AG09319 (cell line): ENCODE measurements around the gene ITPKA.

Experiments
- DNase-seq: peaks from one replicate; pipeline ENCODE4 v3.0.0-alpha.2; 2010; ENCODE audit warnings: low read depth; ENCODE audit errors: extremely low read depth
- CTCF ChIP-seq: IDR thresholded peaks from 2 replicates; pipeline ENCODE4 v1.5.1; 2011; ENCODE audit warnings: low read depth, mild to moderate bottlenecking, inconsistent platforms, low read length, moderate library complexity

ITPKA gene

GRCh38 chr15:41483519-41483918, 10.2 kb upstream of the ITPKA start:
- TF ChIP-seq CTCF = no peak
- no peak for DNase-seq

- DNase-seq = no peak
- TF ChIP-seq CTCF = no peak
Observed at GRCh38 chr15:41484937-41485625, 8.6 kb upstream of the ITPKA start.

GRCh38 chr15:41486286-41486685, 7.4 kb upstream of the ITPKA start:
- DNase-seq = no peak
- TF ChIP-seq CTCF = no peak

GRCh38 chr15:41487381-41487780, 6.3 kb upstream of the ITPKA start:
- no peak for DNase-seq
- TF ChIP-seq CTCF = no peak

GRCh38 chr15:41487802-41488201, 5.9 kb upstream of the ITPKA start:
- DNase-seq = no peak

GRCh38 chr15:41489641-41490040, 4.0 kb upstream of the ITPKA start:
- no peak for DNase-seq
- no peak for TF ChIP-seq CTCF

More at GRCh38 chr15:41487802-41488201, 5.9 kb upstream of the ITPKA start:
- TF ChIP-seq CTCF = no peak

- peak; percentile 86 for DNase-seq
- no peak for TF ChIP-seq CTCF
Observed at GRCh38 chr15:41490355-41490754, 3.3 kb upstream of the ITPKA start.
